ENCODE measurements around the gene PPFIA1. TPM values are rescaled to one million over a fixed set of nuclear protein-coding genes. Genes with fewer than 3 reads are reported as not detected.

PPFIA1 gene
- total RNA-seq, 5 donors from 2014 or later (not counting 1 experiment from before 2014, with no cell fraction given) = 41.0 to 50.7 (median 49.6) TPM

- Histone ChIP-seq H3K4me3 (ENCODE audit: control insufficient read depth in 1 of 2, extremely low read depth in 1 of 2, low read length in 1 of 2) (no peak overlapping the region), H3K27me3 (replicated peaks in 1 of 2; ENCODE audit: control insufficient read depth in 2 of 2, extremely low read depth in 1 of 2, insufficient read depth in 2 of 2, low read length in 1 of 2) (no peaks in the 10 kb centered on the region), H3K27ac (ENCODE audit: low read length) (no peak overlapping the region), H3K9me3 (no peaks in the 10 kb centered on the region), H3K36me3 (ENCODE audit: control insufficient read depth in 2 of 2, extremely low read depth in 1 of 2, insufficient read depth in 1 of 2, low read length in 1 of 2) (peaks cover 32 to 76% of the 10 kb centered on the region in 2 donors), H3K4me1 (ENCODE audit: control insufficient read depth in 1 of 2, extremely low read depth in 1 of 2, insufficient read depth in 2 of 2, low read length in 2 of 2) (no peaks in the 10 kb centered on the region)
- ChIA-PET CTCF (no interaction called here), POLR2A (no interaction called here)
- no peaks in the 10 kb centered on the region for H3K27me3 Mint-ChIP-seq
- H3K9me3 Mint-ChIP-seq = no peaks in the 10 kb centered on the region
- WGBS (ENCODE audit: insufficient coverage) = 100% methylated on average over 1 of the region's 1 CpG
- H3K4me3 Mint-ChIP-seq = no peak overlapping the region
- ATAC-seq (replicated peaks in 1 of 4) = no peak
- no peak overlapping the region for H3K27ac Mint-ChIP-seq
- DNase-seq = no peak
- peaks cover 0 to 5% (median 0%) of the 10 kb centered on the region in 3 donors for H3K4me1 Mint-ChIP-seq
- H3K36me3 Mint-ChIP-seq = peaks cover 49% of the 10 kb centered on the region
Measured at GRCh38 chr11:70323806-70324205, 53.3 kb downstream of the PPFIA1 start.

- POLR2A ChIA-PET = no interaction called here
- H3K27ac ChIP-seq (ENCODE audit: low read length) = no peak overlapping the region
- Mint-ChIP-seq H3K36me3 (peaks cover 51% of the 10 kb centered on the region), H3K27ac (no peak overlapping the region), H3K27me3 (no peaks in the 10 kb centered on the region), H3K4me3 (no peak overlapping the region), H3K4me1 (peaks cover 0 to 5% (median 0%) of the 10 kb centered on the region in 3 donors), H3K9me3 (no peaks in the 10 kb centered on the region)
- no peak for DNase-seq
- H3K4me3 ChIP-seq (ENCODE audit: control insufficient read depth in 1 of 2, extremely low read depth in 1 of 2, low read length in 1 of 2) = no peak overlapping the region
- 98% methylated on average over 6 of the region's 10 CpGs for WGBS (ENCODE audit: insufficient coverage)
- H3K27me3 ChIP-seq (replicated peaks in 1 of 2; ENCODE audit: control insufficient read depth in 2 of 2, extremely low read depth in 1 of 2, insufficient read depth in 2 of 2, low read length in 1 of 2) = no peaks in the 10 kb centered on the region
- no peak for ATAC-seq (replicated peaks in 1 of 4)
- peaks cover 31 to 74% of the 10 kb centered on the region in 2 donors for H3K36me3 ChIP-seq (ENCODE audit: control insufficient read depth in 2 of 2, extremely low read depth in 1 of 2, insufficient read depth in 1 of 2, low read length in 1 of 2)
- no peaks in the 10 kb centered on the region for H3K9me3 ChIP-seq
- no peaks in the 10 kb centered on the region for H3K4me1 ChIP-seq (ENCODE audit: control insufficient read depth in 1 of 2, extremely low read depth in 1 of 2, insufficient read depth in 2 of 2, low read length in 2 of 2)
- CTCF ChIA-PET = no interaction called here
Measured at GRCh38 chr11:70324376-70325115, 54.1 kb downstream of the PPFIA1 start.

GRCh38 chr11:70325824-70326223 lies 55.3 kb downstream of the PPFIA1 start:
- Histone ChIP-seq H3K27ac (ENCODE audit: low read length) (no peak overlapping the region), H3K9me3 (no peaks in the 10 kb centered on the region), H3K27me3 (replicated peaks in 1 of 2; ENCODE audit: control insufficient read depth in 2 of 2, extremely low read depth in 1 of 2, insufficient read depth in 2 of 2, low read length in 1 of 2) (no peaks in the 10 kb centered on the region), H3K4me1 (ENCODE audit: control insufficient read depth in 1 of 2, extremely low read depth in 1 of 2, insufficient read depth in 2 of 2, low read length in 2 of 2) (no peaks in the 10 kb centered on the region), H3K36me3 (ENCODE audit: control insufficient read depth in 2 of 2, extremely low read depth in 1 of 2, insufficient read depth in 1 of 2, low read length in 1 of 2) (peaks cover 25 to 76% of the 10 kb centered on the region in 2 donors), H3K4me3 (ENCODE audit: control insufficient read depth in 1 of 2, extremely low read depth in 1 of 2, low read length in 1 of 2) (no peak overlapping the region)
- H3K4me3 Mint-ChIP-seq = no peak overlapping the region
- H3K9me3 Mint-ChIP-seq = no peaks in the 10 kb centered on the region
- H3K27me3 Mint-ChIP-seq = no peaks in the 10 kb centered on the region
- H3K27ac Mint-ChIP-seq = no peak overlapping the region
- peaks cover 60% of the 10 kb centered on the region for H3K36me3 Mint-ChIP-seq
- ATAC-seq (replicated peaks in 1 of 4) (no peak), DNase-seq (no peak)
- peaks cover 0 to 5% (median 0%) of the 10 kb centered on the region in 3 donors for H3K4me1 Mint-ChIP-seq
- CTCF ChIA-PET = interaction anchor here in 1 of 2 donors (0.6 kb wide), 1 partner anchor 276 kb away, joined by 3 read pairs; no protein-coding TSS in a partner anchor
- POLR2A ChIA-PET = no interaction called here
- 100% methylated on average over 1 of the region's 3 CpGs for WGBS (ENCODE audit: insufficient coverage)

- ATAC-seq (replicated peaks in 1 of 4) = no peak
- no peak for DNase-seq
- POLR2A ChIA-PET = interaction anchor here in 1 of 2 donors (0.6 kb wide), 1 partner anchor 39 kb away, joined by 3 read pairs; no protein-coding TSS in a partner anchor
- Mint-ChIP-seq H3K4me1 (peaks cover 0 to 5% (median 0%) of the 10 kb centered on the region in 3 donors), H3K27ac (no peak overlapping the region), H3K4me3 (no peak overlapping the region), H3K27me3 (no peaks in the 10 kb centered on the region), H3K9me3 (no peaks in the 10 kb centered on the region), H3K36me3 (peaks cover 56% of the 10 kb centered on the region)
- H3K9me3 ChIP-seq = no peaks in the 10 kb centered on the region
- H3K4me1 ChIP-seq (ENCODE audit: control insufficient read depth in 1 of 2, extremely low read depth in 1 of 2, insufficient read depth in 2 of 2, low read length in 2 of 2) = no peaks in the 10 kb centered on the region
- 95% methylated on average over 2 of the region's 6 CpGs for WGBS (ENCODE audit: insufficient coverage)
- H3K27ac ChIP-seq (ENCODE audit: low read length) = no peak overlapping the region
- CTCF ChIA-PET = interaction anchor here in 1 of 2 donors (0.6 kb wide), 1 partner anchor 275 kb away, joined by 3 read pairs; no protein-coding TSS in a partner anchor
- no peak overlapping the region for H3K4me3 ChIP-seq (ENCODE audit: control insufficient read depth in 1 of 2, extremely low read depth in 1 of 2, low read length in 1 of 2)
- peaks cover 27 to 77% of the 10 kb centered on the region in 2 donors for H3K36me3 ChIP-seq (ENCODE audit: control insufficient read depth in 2 of 2, extremely low read depth in 1 of 2, insufficient read depth in 1 of 2, low read length in 1 of 2)
- H3K27me3 ChIP-seq (replicated peaks in 1 of 2; ENCODE audit: control insufficient read depth in 2 of 2, extremely low read depth in 1 of 2, insufficient read depth in 2 of 2, low read length in 1 of 2) = no peaks in the 10 kb centered on the region
Measured at GRCh38 chr11:70326365-70326811, 55.9 kb downstream of the PPFIA1 start.

- no peaks in the 10 kb centered on the region for H3K9me3 ChIP-seq
- no peaks in the 10 kb centered on the region for H3K4me1 ChIP-seq (ENCODE audit: control insufficient read depth in 1 of 2, extremely low read depth in 1 of 2, insufficient read depth in 2 of 2, low read length in 2 of 2)
- ATAC-seq (replicated peaks in 1 of 4) (no peak), DNase-seq (no peak)
- H3K4me3 Mint-ChIP-seq = no peak overlapping the region
- ChIA-PET CTCF (no interaction called here), POLR2A (interaction anchor here in 1 of 2 donors (0.6 kb wide), 1 partner anchor 40 kb away, joined by 3 read pairs; no protein-coding TSS in a partner anchor)
- peaks cover 0 to 5% (median 0%) of the 10 kb centered on the region in 3 donors for H3K4me1 Mint-ChIP-seq
- peaks cover 57% of the 10 kb centered on the region for H3K36me3 Mint-ChIP-seq
- no peaks in the 10 kb centered on the region for H3K27me3 ChIP-seq (replicated peaks in 1 of 2; ENCODE audit: control insufficient read depth in 2 of 2, extremely low read depth in 1 of 2, insufficient read depth in 2 of 2, low read length in 1 of 2)
- H3K36me3 ChIP-seq (ENCODE audit: control insufficient read depth in 2 of 2, extremely low read depth in 1 of 2, insufficient read depth in 1 of 2, low read length in 1 of 2) = peaks cover 27 to 78% of the 10 kb centered on the region in 2 donors
- H3K27me3 Mint-ChIP-seq = no peaks in the 10 kb centered on the region
- no peak overlapping the region for H3K27ac ChIP-seq (ENCODE audit: low read length)
- no peak overlapping the region for H3K27ac Mint-ChIP-seq
- no peaks in the 10 kb centered on the region for H3K9me3 Mint-ChIP-seq
- no peak overlapping the region for H3K4me3 ChIP-seq (ENCODE audit: control insufficient read depth in 1 of 2, extremely low read depth in 1 of 2, low read length in 1 of 2)
- WGBS (ENCODE audit: insufficient coverage) = no CpG with 5 or more reads among the region's 2 CpGs
Measured at GRCh38 chr11:70326833-70327232, 56.3 kb downstream of the PPFIA1 start.

GRCh38 chr11:70327717-70328116 lies 57.2 kb downstream of the PPFIA1 start:
- Mint-ChIP-seq H3K4me3 (no peak overlapping the region), H3K36me3 (peaks cover 58% of the 10 kb centered on the region), H3K9me3 (no peaks in the 10 kb centered on the region)

More at GRCh38 chr11:70327717-70328116, 57.2 kb downstream of the PPFIA1 start:
- Mint-ChIP-seq H3K4me1 (peaks cover 0 to 5% (median 0%) of the 10 kb centered on the region in 3 donors), H3K27ac (no peak overlapping the region), H3K27me3 (no peaks in the 10 kb centered on the region)
- Histone ChIP-seq H3K36me3 (ENCODE audit: control insufficient read depth in 2 of 2, extremely low read depth in 1 of 2, insufficient read depth in 1 of 2, low read length in 1 of 2) (peaks cover 18 to 82% of the 10 kb centered on the region in 2 donors), H3K4me1 (ENCODE audit: control insufficient read depth in 1 of 2, extremely low read depth in 1 of 2, insufficient read depth in 2 of 2, low read length in 2 of 2) (no peaks in the 10 kb centered on the region), H3K9me3 (no peaks in the 10 kb centered on the region), H3K27ac (ENCODE audit: low read length) (no peak overlapping the region), H3K27me3 (replicated peaks in 1 of 2; ENCODE audit: control insufficient read depth in 2 of 2, extremely low read depth in 1 of 2, insufficient read depth in 2 of 2, low read length in 1 of 2) (no peaks in the 10 kb centered on the region), H3K4me3 (ENCODE audit: control insufficient read depth in 1 of 2, extremely low read depth in 1 of 2, low read length in 1 of 2) (no peak overlapping the region)
- ChIA-PET POLR2A (interaction anchor here in 1 of 2 donors (0.7 kb wide), 1 partner anchor 254 kb away, joined by 7 read pairs; no protein-coding TSS in a partner anchor), CTCF (no interaction called here)
- WGBS (ENCODE audit: insufficient coverage) = 94% methylated on average over 9 of the region's 10 CpGs
- DNase-seq (no peak), ATAC-seq (replicated peaks in 1 of 4) (no peak)
